Tibial artery (tissue), 4 donors: Measurements from ENCODE around the gene GPR135.
"Not testable (repeated sequence)": the region's sequence is repeated elsewhere in the genome, so short reads cannot be mapped to it uniquely, and the experiment has no call there.

Source experiments
- DNase-seq, 2 donors: peaks; one replicate each; pipeline ENCODE4 v3.0.0-alpha.2; 2019
- H3K27ac ChIP-seq, 2 donors: fragments of 200-600 bp; sonication (generic) in 1 of 2; 1 replicate in 1 of 2; 2 replicates in 1 of 2; pipeline ENCODE4 v1.5.1; 2018 to 2019; ENCODE audit warnings: mild to moderate bottlenecking in 1 of 2
- H3K27me3 ChIP-seq, 2 donors: fragments of 200-600 bp; sonication (generic) in 1 of 2; one replicate each; pipeline versions ENCODE4 v1.5.1 to v1.6.0; 2016 to 2019
- H3K36me3 ChIP-seq, 3 donors: fragments of 200-600 bp; sonication (generic) in 2 of 3; one replicate each; pipeline ENCODE4 v1.5.1; 2016 to 2019; ENCODE audit warnings: mild to moderate bottlenecking in 2 of 3
- H3K4me1 ChIP-seq, 4 donors: fragments of 200-600 bp; sonication (generic) in 2 of 4; 1 replicate in 3 of 4; 2 replicates in 1 of 4; pipeline ENCODE4 v1.5.1; 2016 to 2019
- H3K4me3 ChIP-seq, 2 donors: fragments of 200-600 bp; sonication (generic) in 1 of 2; 1 replicate in 1 of 2; 2 replicates in 1 of 2; pipeline ENCODE4 v1.5.1; 2018 to 2019; ENCODE audit warnings: mild to moderate bottlenecking in 2 of 2
- H3K9me3 ChIP-seq, 3 donors: fragments of 200-600 bp; sonication (generic) in 1 of 3; one replicate each; pipeline ENCODE4 v1.5.1; 2016 to 2019
- CTCF ChIP-seq, 2 experiments: fragments of 200-600 bp in 1 of 2; fragments of 450-650 bp in 1 of 2; IDR thresholded peaks; one replicate each; pipeline ENCODE4 v1.5.1; 2017 to 2019; ENCODE audit warnings: antibody characterized with exemption in 2 of 2, mild to moderate bottlenecking in 1 of 2, moderate library complexity in 1 of 2
- intact Hi-C: fragments of 100-400 bp; cut with DNase I; formaldehyde crosslinking; loops from one replicate; pipeline ENCODE4 v1.15.0; 2023; ENCODE audit warnings: low total_unique reads

The GPR135 gene

GRCh38 chr14:59458486-59458885 lies 6.7 kb downstream of the GPR135 start:
- peaks cover 0 to 8% (median 7%) of the 10 kb centered on the region in 3 donors for H3K36me3 ChIP-seq
- no peak for TF ChIP-seq CTCF (IDR thresholded peaks at IDR 0.05)
- H3K4me1 ChIP-seq, result peaks cover 0 to 19% (median 9%) of the 10 kb centered on the region in 4 donors
- no peak overlapping the region for H3K27ac ChIP-seq
- DNase-seq, result no peak
- intact Hi-C loops, result no loop called here
- H3K4me3 ChIP-seq, result no peak overlapping the region
- H3K27me3 ChIP-seq, result no peaks in the 10 kb centered on the region
- no peaks in the 10 kb centered on the region for H3K9me3 ChIP-seq

GRCh38 chr14:59455411-59455810 lies 9.8 kb downstream of the GPR135 start:
- no peak for TF ChIP-seq CTCF (IDR thresholded peaks at IDR 0.05)
- intact Hi-C loops, result no loop called here
- DNase-seq, result no peak
- Histone ChIP-seq H3K27ac (peak overlapping the region; percentile 66 to 79), H3K9me3 (no peaks in the 10 kb centered on the region), H3K4me3 (no peak overlapping the region), H3K36me3 (peaks cover 0 to 8% (median 7%) of the 10 kb centered on the region in 3 donors), H3K27me3 (no peaks in the 10 kb centered on the region), H3K4me1 (peaks cover 0 to 18% (median 9%) of the 10 kb centered on the region in 4 donors)

GRCh38 chr14:59454139-59454538 lies 11.0 kb downstream of the GPR135 start:
- H3K27ac ChIP-seq, result peak overlapping the region; percentile 66 to 79
- peaks cover 0 to 8% (median 7%) of the 10 kb centered on the region in 3 donors for H3K36me3 ChIP-seq
- H3K27me3 ChIP-seq, result no peaks in the 10 kb centered on the region
- no peak for TF ChIP-seq CTCF (IDR thresholded peaks at IDR 0.05)
- peaks cover 0 to 18% (median 9%) of the 10 kb centered on the region in 4 donors for H3K4me1 ChIP-seq
- H3K4me3 ChIP-seq, result no peak overlapping the region
- DNase-seq, result peak; percentile 49 to 81
- intact Hi-C loops, result no loop called here
- H3K9me3 ChIP-seq, result no peaks in the 10 kb centered on the region

GRCh38 chr14:59451849-59452248 lies 13.3 kb downstream of the GPR135 start:
- Histone ChIP-seq H3K36me3 (peaks cover 0 to 5% (median 0%) of the 10 kb centered on the region in 3 donors), H3K27ac (no peak overlapping the region), H3K27me3 (no peaks in the 10 kb centered on the region), H3K4me1 (peaks cover 0 to 18% (median 9%) of the 10 kb centered on the region in 4 donors), H3K9me3 (no peaks in the 10 kb centered on the region), H3K4me3 (no peak overlapping the region)
- no peak for DNase-seq
- TF ChIP-seq CTCF (IDR thresholded peaks at IDR 0.05), result no peak
- intact Hi-C loops, result no loop called here

GRCh38 chr14:59450716-59451115 lies 14.5 kb downstream of the GPR135 start:
- H3K4me1 ChIP-seq, result peaks cover 0 to 18% (median 9%) of the 10 kb centered on the region in 4 donors
- TF ChIP-seq CTCF (IDR thresholded peaks at IDR 0.05), result no peak
- no peak for DNase-seq
- no peaks in the 10 kb centered on the region for H3K36me3 ChIP-seq
- H3K9me3 ChIP-seq, result no peaks in the 10 kb centered on the region
- H3K4me3 ChIP-seq, result no peak overlapping the region
- H3K27me3 ChIP-seq, result no peaks in the 10 kb centered on the region
- no peak overlapping the region for H3K27ac ChIP-seq
- intact Hi-C loops, result no loop called here

- peaks cover 0 to 11% (median 1%) of the 10 kb centered on the region in 4 donors for H3K4me1 ChIP-seq
- H3K27me3 ChIP-seq, H3K4me3 ChIP-seq, intact Hi-C loops, H3K27ac ChIP-seq, H3K36me3 ChIP-seq, DNase-seq, H3K9me3 ChIP-seq: not testable (repeated sequence)
These were observed 16.5 kb downstream of the GPR135 start for GRCh38 chr14:59448673-59449072.
